C4-2B (cell line): ENCODE data around the gene IQCM.

ENCODE experiments used
- CTCF ChIP-seq: fragments of 450-650 bp; conservative IDR thresholded peaks from 2 replicates; pipeline ENCODE4 v1.5.1; 2017; ENCODE audit warnings: mild to moderate bottlenecking
- ZFX ChIP-seq: fragments of 450-650 bp; IDR thresholded peaks from 2 replicates; pipeline ENCODE4 v1.6.1; 2017

- no peak for TF ChIP-seq CTCF
- no peak for TF ChIP-seq ZFX
These were observed 108.7 kb downstream of the IQCM start for GRCh38 chr4:149706942-149707341.
